GM12878 (cell line): ENCODE measurements around the gene ARFIP1.

Experiments
- EP300 ChIP-seq, 2 experiments: fragments of 150-350 bp in 1 of 2; IDR thresholded peaks; 2 replicates each; pipeline ENCODE4 v1.6.1; 2011 to 2012; ENCODE audit warnings: low read depth in 2 of 2, low read length in 2 of 2, borderline replicate concordance in 1 of 2, improper control_type of control experiment in 1 of 2, inconsistent platforms in 1 of 2; ENCODE audit not compliant: control insufficient read depth in 1 of 2
- EZH2 ChIP-seq: IDR thresholded peaks from 2 replicates; pipeline ENCODE4 v1.6.1; 2012; ENCODE audit warnings: low read depth, mild to moderate bottlenecking, control low read depth, inconsistent platforms, low read length, borderline replicate concordance; ENCODE audit not compliant: control insufficient read depth
- POLR2AphosphoS5 ChIP-seq: IDR thresholded peaks from 2 replicates; pipeline ENCODE4 v1.6.1; 2011; ENCODE audit warnings: mild to moderate bottlenecking, low read length, inconsistent platforms
- ZNF274 ChIP-seq: IDR thresholded peaks from one replicate; pipeline ENCODE4 v1.8.0; 2011; ENCODE audit not compliant: insufficient read length, insufficient read depth
- TF ChIP-seq, protein P1 (sequence below), 3 experiments: IDR thresholded peaks in 2 of 3; conservative IDR thresholded peaks in 1 of 3; 2 replicates each; pipeline ENCODE4 v1.5.1; 2011; ENCODE audit warnings: low read depth in 3 of 3, low read length in 3 of 3, mild to moderate bottlenecking in 3 of 3, control low read depth in 2 of 3, moderate library complexity in 2 of 3, inconsistent platforms in 1 of 3, mixed read lengths in 1 of 3; ENCODE audit not compliant: control insufficient read depth in 2 of 3, insufficient read depth in 1 of 3; ENCODE audit errors: extremely low read depth in 1 of 3

DNA sequence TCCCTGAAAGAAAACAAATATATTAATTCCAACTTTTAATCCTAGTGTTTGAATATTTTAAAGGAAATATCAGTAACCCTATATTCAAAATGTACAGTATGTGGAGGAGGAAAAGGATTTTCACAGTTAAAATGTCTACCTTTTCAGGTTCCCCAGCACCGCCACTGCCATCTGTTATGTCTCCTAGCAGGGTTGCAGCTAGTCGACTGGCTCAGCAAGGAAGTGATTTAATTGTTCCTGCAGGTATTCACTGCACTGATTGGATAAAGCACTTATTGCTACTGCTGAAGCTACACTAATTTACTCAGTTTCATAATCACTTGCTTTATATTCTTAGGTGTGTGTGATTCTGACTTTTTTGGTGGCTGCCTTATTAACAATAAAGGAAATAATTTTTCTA is 90.9 kb downstream of the ARFIP1 start:
- TF ChIP-seq, protein P1, sequence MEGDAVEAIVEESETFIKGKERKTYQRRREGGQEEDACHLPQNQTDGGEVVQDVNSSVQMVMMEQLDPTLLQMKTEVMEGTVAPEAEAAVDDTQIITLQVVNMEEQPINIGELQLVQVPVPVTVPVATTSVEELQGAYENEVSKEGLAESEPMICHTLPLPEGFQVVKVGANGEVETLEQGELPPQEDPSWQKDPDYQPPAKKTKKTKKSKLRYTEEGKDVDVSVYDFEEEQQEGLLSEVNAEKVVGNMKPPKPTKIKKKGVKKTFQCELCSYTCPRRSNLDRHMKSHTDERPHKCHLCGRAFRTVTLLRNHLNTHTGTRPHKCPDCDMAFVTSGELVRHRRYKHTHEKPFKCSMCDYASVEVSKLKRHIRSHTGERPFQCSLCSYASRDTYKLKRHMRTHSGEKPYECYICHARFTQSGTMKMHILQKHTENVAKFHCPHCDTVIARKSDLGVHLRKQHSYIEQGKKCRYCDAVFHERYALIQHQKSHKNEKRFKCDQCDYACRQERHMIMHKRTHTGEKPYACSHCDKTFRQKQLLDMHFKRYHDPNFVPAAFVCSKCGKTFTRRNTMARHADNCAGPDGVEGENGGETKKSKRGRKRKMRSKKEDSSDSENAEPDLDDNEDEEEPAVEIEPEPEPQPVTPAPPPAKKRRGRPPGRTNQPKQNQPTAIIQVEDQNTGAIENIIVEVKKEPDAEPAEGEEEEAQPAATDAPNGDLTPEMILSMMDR (IDR thresholded peaks at IDR 0.05 in 2 of 3, conservative IDR thresholded peaks at IDR 0.05 in 1 of 3; ENCODE audit: control insufficient read depth in 2 of 3, extremely low read depth in 1 of 3, insufficient read depth in 1 of 3, low read depth in 3 of 3, low read length in 3 of 3) = no peak
- TF ChIP-seq POLR2AphosphoS5 (no peak), ZNF274 (no peak), EP300 (IDR thresholded peaks at IDR 0.05; ENCODE audit: borderline replicate concordance in 1 of 2, control insufficient read depth in 1 of 2, low read depth in 2 of 2, low read length in 2 of 2) (no peak), EZH2 (no peak)
